Measurements from ENCODE around the gene SNX9. TPM values are rescaled to one million over a fixed set of nuclear protein-coding genes. Genes with fewer than 3 reads are reported as not detected.

The SNX9 gene
- total RNA-seq, 1 experiment from 2014 or later, result 16.6 TPM

- no TSS peak for BruUV-seq (replicated peaks)
- Mint-ChIP-seq H3K4me1 (ENCODE audit: low read depth, unreplicated experiment) (no peaks in the 10 kb centered on the region), H3K27me3 (ENCODE audit: unreplicated experiment) (no peaks in the 10 kb centered on the region), H3K4me3 (ENCODE audit: low read depth, unreplicated experiment) (no peak overlapping the region), H3K9me3 (ENCODE audit: low read depth, unreplicated experiment) (no peaks in the 10 kb centered on the region), H3K27ac (ENCODE audit: unreplicated experiment) (no peak overlapping the region), H3K36me3 (ENCODE audit: insufficient read depth, unreplicated experiment) (no peaks in the 10 kb centered on the region)
- intact Hi-C loops (cut with micrococcal nuclease; ENCODE audit: unreplicated experiment), result loop anchor here (5.0 kb wide), 1 partner anchor 234 kb away; no protein-coding TSS in a partner anchor
- DNase-seq, result no peak
- CTCF ChIA-PET, result no interaction called here
- no peak for TF ChIP-seq CTCF (IDR thresholded peaks at IDR 0.05; ENCODE audit: unreplicated experiment)
These were observed 36.8 kb upstream of the SNX9 start for GRCh38 chr6:157786221-157786620.

DNA sequence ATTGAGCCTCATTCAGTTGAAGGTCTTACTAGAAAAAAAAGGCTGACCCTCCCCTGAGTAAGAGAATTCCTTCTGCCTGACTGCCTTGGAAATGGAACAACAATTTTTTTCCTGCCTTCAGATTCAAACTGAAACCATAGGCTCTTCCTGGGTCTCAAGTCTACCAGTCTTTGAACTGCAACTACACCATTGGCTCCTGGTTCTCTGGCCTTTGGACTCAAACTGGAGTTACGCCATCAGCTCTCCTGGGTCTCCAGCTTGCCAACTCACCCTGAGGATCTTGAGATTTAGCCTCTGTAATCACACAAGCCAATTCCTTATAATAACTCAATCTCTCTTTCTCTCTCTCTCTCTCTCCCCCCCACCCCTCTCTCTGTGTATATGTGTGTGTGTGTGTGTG lies 36.0 kb upstream of the SNX9 start:
- no peak for TF ChIP-seq CTCF (IDR thresholded peaks at IDR 0.05; ENCODE audit: unreplicated experiment)
- BruUV-seq (replicated peaks), result no TSS peak
- Mint-ChIP-seq H3K9me3 (ENCODE audit: low read depth, unreplicated experiment) (no peaks in the 10 kb centered on the region), H3K4me1 (ENCODE audit: low read depth, unreplicated experiment) (no peaks in the 10 kb centered on the region), H3K36me3 (ENCODE audit: insufficient read depth, unreplicated experiment) (no peaks in the 10 kb centered on the region), H3K4me3 (ENCODE audit: low read depth, unreplicated experiment) (no peak overlapping the region), H3K27me3 (ENCODE audit: unreplicated experiment) (no peaks in the 10 kb centered on the region), H3K27ac (ENCODE audit: unreplicated experiment) (no peak overlapping the region)
- intact Hi-C loops (cut with micrococcal nuclease; ENCODE audit: unreplicated experiment), result loop anchor here (5.0 kb wide), 1 partner anchor 235 kb away; no protein-coding TSS in a partner anchor
- DNase-seq, result no peak
- CTCF ChIA-PET, result no interaction called here

- intact Hi-C loops (cut with micrococcal nuclease; ENCODE audit: unreplicated experiment), result loop anchor here (5.0 kb wide), 1 partner anchor 236 kb away; no protein-coding TSS in a partner anchor
- Mint-ChIP-seq H3K36me3 (ENCODE audit: insufficient read depth, unreplicated experiment) (no peaks in the 10 kb centered on the region), H3K4me3 (ENCODE audit: low read depth, unreplicated experiment) (no peak overlapping the region), H3K4me1 (ENCODE audit: low read depth, unreplicated experiment) (no peaks in the 10 kb centered on the region), H3K27ac (ENCODE audit: unreplicated experiment) (no peak overlapping the region), H3K9me3 (ENCODE audit: low read depth, unreplicated experiment) (no peaks in the 10 kb centered on the region), H3K27me3 (ENCODE audit: unreplicated experiment) (no peaks in the 10 kb centered on the region)
- no peak for DNase-seq
- CTCF ChIA-PET, result no interaction called here
- no TSS peak for BruUV-seq (replicated peaks)
- no peak for TF ChIP-seq CTCF (IDR thresholded peaks at IDR 0.05; ENCODE audit: unreplicated experiment)
These were observed 34.9 kb upstream of the SNX9 start for GRCh38 chr6:157788180-157788579.

DNA sequence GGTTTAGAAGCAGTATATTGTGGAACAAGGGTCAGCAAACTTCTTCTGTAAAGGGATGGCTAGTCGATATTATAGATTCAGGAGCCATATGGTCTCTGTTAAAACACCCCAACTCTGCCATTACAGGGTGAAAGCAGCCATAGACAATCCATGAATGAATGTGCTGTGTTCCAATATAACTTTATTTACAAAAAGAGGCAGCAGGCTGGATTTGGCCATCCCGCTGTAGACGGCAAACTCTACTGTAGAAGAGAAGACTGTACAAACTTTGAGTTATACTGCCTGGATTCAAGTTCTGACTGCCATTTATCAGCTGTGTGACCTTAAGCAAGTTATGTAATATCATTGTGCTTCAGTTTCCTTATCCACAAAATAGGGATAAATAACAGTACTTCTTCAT lies 33.7 kb upstream of the SNX9 start:
- intact Hi-C loops (cut with micrococcal nuclease; ENCODE audit: unreplicated experiment), result loop anchor here (5.0 kb wide), 1 partner anchor 237 kb away; no protein-coding TSS in a partner anchor
- Mint-ChIP-seq H3K36me3 (ENCODE audit: insufficient read depth, unreplicated experiment) (no peaks in the 10 kb centered on the region), H3K4me3 (ENCODE audit: low read depth, unreplicated experiment) (no peak overlapping the region), H3K9me3 (ENCODE audit: low read depth, unreplicated experiment) (no peaks in the 10 kb centered on the region), H3K4me1 (ENCODE audit: low read depth, unreplicated experiment) (no peaks in the 10 kb centered on the region), H3K27me3 (ENCODE audit: unreplicated experiment) (no peaks in the 10 kb centered on the region), H3K27ac (ENCODE audit: unreplicated experiment) (no peak overlapping the region)
- TF ChIP-seq CTCF (IDR thresholded peaks at IDR 0.05; ENCODE audit: unreplicated experiment), result no peak
- DNase-seq, result no peak
- no TSS peak for BruUV-seq (replicated peaks)
- CTCF ChIA-PET, result no interaction called here
